ENCODE measurements around the gene UBN1. TPM values are rescaled to one million over a fixed set of nuclear protein-coding genes. Genes with fewer than 3 reads are reported as not detected.

UBN1 gene
- total RNA-seq, 4 donors from 2014 or later: 21.1 to 48.2 (median 37.2) TPM

GRCh38 chr16:4837733-4838501 lies 9.4 kb upstream of the UBN1 start:
- TF ChIP-seq CTCF (IDR thresholded peaks at IDR 0.05; ENCODE audit: low read depth): no peak

GRCh38 chr16:4839942-4840341 lies 7.3 kb upstream of the UBN1 start:
- TF ChIP-seq CTCF (IDR thresholded peaks at IDR 0.05; ENCODE audit: low read depth): no peak

GRCh38 chr16:4840984-4841383 lies 6.3 kb upstream of the UBN1 start:
- TF ChIP-seq CTCF (IDR thresholded peaks at IDR 0.05; ENCODE audit: low read depth): no peak

GRCh38 chr16:4846503-4846900 lies 779 bp upstream of the UBN1 start:
- no peak for TF ChIP-seq CTCF (IDR thresholded peaks at IDR 0.05; ENCODE audit: low read depth)

- no peak for TF ChIP-seq CTCF (IDR thresholded peaks at IDR 0.05; ENCODE audit: low read depth)
These were observed 700 bp downstream of the UBN1 start for GRCh38 chr16:4847774-4848587.

- TF ChIP-seq CTCF (IDR thresholded peaks at IDR 0.05; ENCODE audit: low read depth): no peak
These were observed 2.9 kb downstream of the UBN1 start for GRCh38 chr16:4850211-4850610.

- no peak for TF ChIP-seq CTCF (IDR thresholded peaks at IDR 0.05; ENCODE audit: low read depth)
These were observed 5.1 kb downstream of the UBN1 start for GRCh38 chr16:4852221-4852872.

All from subcutaneous adipose tissue (tissue), 4 donors.